IMR-90 (cell line): ENCODE results near the gene KIR3DL3. TPM values are rescaled to one million over a fixed set of nuclear protein-coding genes. Genes with fewer than 3 reads are reported as not detected.

ENCODE experiments used
- ATAC-seq: fragments of 200-7000 bp; cut with Tn5 transposase; 2 replicates; pipeline ENCODE4 v1.9.1; 2020; ENCODE audit warnings: low read depth, mild to moderate bottlenecking, moderate library complexity
- BruUV-seq: library from RNA; stranded (reverse); fragments of 400-500 nt; replicated peaks from 2 replicates; lab custom pipeline; 2021; lab: Mats Ljungman, UMichigan
- CTCF ChIA-PET: fragments of 300-600 bp; formaldehyde crosslinking; extraction: SDS; loops from one replicate; lab custom pipeline; 2021; ENCODE audit warnings: antibody characterized with exemption; lab: Yijun Ruan, JAX
- POLR2A ChIA-PET: fragments of 300-600 bp; sonication (Branson Sonifier 250); formaldehyde crosslinking; loops from one replicate; lab custom pipeline; 2022; ENCODE audit warnings: antibody characterized with exemption; ENCODE audit not compliant: unreplicated experiment; lab: Charles Lee
- DNase-seq: peaks from one replicate; pipeline ENCODE4 v3.0.0; 2013
- H2AFZ ChIP-seq: replicated peaks from 2 replicates; pipeline ENCODE3; 2013; ENCODE audit warnings: low read length, mild to moderate bottlenecking; ENCODE audit not compliant: poor library complexity
- H2AK5ac ChIP-seq: 2 replicates; pipeline ENCODE4 v1.6.1; 2013; ENCODE audit warnings: low read depth, low read length, inconsistent platforms
- H2AK9ac ChIP-seq: replicated peaks from 2 replicates; pipeline ENCODE3; 2013; ENCODE audit warnings: mild to moderate bottlenecking, low read depth, low read length, moderate library complexity; ENCODE audit not compliant: poor library complexity
- H2BK120ac ChIP-seq: 2 replicates; pipeline ENCODE4 v1.6.1; 2013; ENCODE audit warnings: low read depth, low read length, inconsistent platforms
- H2BK15ac ChIP-seq: 3 replicates; pipeline ENCODE4 v1.6.1; 2013; ENCODE audit warnings: low read depth, low read length, inconsistent platforms
- H2BK20ac ChIP-seq: 2 replicates; pipeline ENCODE4 v1.6.1; 2013; ENCODE audit warnings: low read depth, mild to moderate bottlenecking, inconsistent platforms, low read length, moderate library complexity
- H2BK5ac ChIP-seq: 2 replicates; pipeline ENCODE4 v1.6.1; 2013; ENCODE audit warnings: mild to moderate bottlenecking, low read depth, low read length, inconsistent platforms; ENCODE audit not compliant: poor library complexity, severe bottlenecking
- H3K14ac ChIP-seq: replicated peaks from 2 replicates; pipeline ENCODE4 v1.6.1; 2013; ENCODE audit warnings: low read depth, low read length, inconsistent platforms
- H3K18ac ChIP-seq: 2 replicates; pipeline ENCODE4 v1.6.1; 2013; ENCODE audit warnings: low read depth, low read length, control low read depth
- H3K23ac ChIP-seq: 2 replicates; pipeline ENCODE4 v1.6.1; 2013; ENCODE audit warnings: low read depth, low read length, inconsistent platforms
- H3K27ac ChIP-seq: 2 replicates; pipeline ENCODE4 v1.5.1; 2013; ENCODE audit warnings: mild to moderate bottlenecking, control low read depth, low read length; ENCODE audit not compliant: insufficient read depth
- H3K27me3 ChIP-seq: 2 replicates; pipeline ENCODE4 v1.6.1; 2013; ENCODE audit warnings: low read length; ENCODE audit not compliant: control insufficient read depth, insufficient read depth
- H3K36me3 ChIP-seq: 2 replicates; pipeline ENCODE4 v1.6.1; 2013; ENCODE audit warnings: low read length, mixed read lengths; ENCODE audit not compliant: control insufficient read depth, insufficient read depth
- H3K4ac ChIP-seq: 2 replicates; pipeline ENCODE4 v1.6.1; 2013; ENCODE audit warnings: low read depth, low read length, inconsistent platforms
- H3K4me1 ChIP-seq: 2 replicates; pipeline ENCODE4 v1.6.1; 2013; ENCODE audit warnings: low read length, mixed read lengths; ENCODE audit not compliant: control insufficient read depth, insufficient read depth
- H3K4me2 ChIP-seq: 2 replicates; pipeline ENCODE4 v1.6.1; 2013; ENCODE audit warnings: low read depth, mild to moderate bottlenecking, control low read depth, low read length, moderate library complexity
- H3K4me3 ChIP-seq: 2 replicates; pipeline ENCODE4 v1.5.1; 2013; ENCODE audit warnings: low read depth, mild to moderate bottlenecking, control low read depth, low read length, moderate library complexity; ENCODE audit not compliant: insufficient read depth
- H3K56ac ChIP-seq: 2 replicates; pipeline ENCODE4 v1.6.1; 2013; ENCODE audit warnings: low read length, inconsistent platforms; ENCODE audit not compliant: insufficient read depth; ENCODE audit errors: extremely low read depth
- H3K79me1 ChIP-seq, 2 experiments: 2 replicates each; pipeline ENCODE4 v1.6.1; 2013; ENCODE audit warnings: low read length in 2 of 2, inconsistent platforms in 1 of 2, low read depth in 1 of 2
- H3K9ac ChIP-seq: 2 replicates; pipeline ENCODE4 v1.6.1; 2013; ENCODE audit warnings: low read depth, low read length, control low read depth
- H3K9me1 ChIP-seq: 2 replicates; pipeline ENCODE4 v1.6.1; 2013; ENCODE audit warnings: low read length, inconsistent platforms; ENCODE audit not compliant: insufficient read depth
- H3K9me3 ChIP-seq: 2 replicates; pipeline ENCODE4 v1.6.1; 2013; ENCODE audit warnings: low read length; ENCODE audit not compliant: control insufficient read depth, insufficient read depth
- H4K20me1 ChIP-seq: 2 replicates; pipeline ENCODE4 v1.6.1; 2013; ENCODE audit warnings: low read length, inconsistent platforms; ENCODE audit not compliant: insufficient read depth
- H4K5ac ChIP-seq: 2 replicates; pipeline ENCODE4 v1.6.1; 2013; ENCODE audit warnings: mild to moderate bottlenecking, low read depth, low read length, control low read depth
- H4K8ac ChIP-seq, 2 experiments: 2 replicates each; pipeline ENCODE4 v1.6.1; 2013; ENCODE audit warnings: low read depth in 2 of 2, low read length in 2 of 2, control low read depth in 1 of 2, inconsistent platforms in 1 of 2
- H4K91ac ChIP-seq: 2 replicates; pipeline ENCODE4 v1.6.1; 2013; ENCODE audit warnings: low read depth, low read length, inconsistent platforms; ENCODE audit not compliant: insufficient read depth
- CHD1 ChIP-seq: IDR thresholded peaks from 2 replicates; pipeline ENCODE4 v1.6.1; 2012; ENCODE audit warnings: low read depth, low read length, improper control_type of control experiment
- MAFK ChIP-seq: IDR thresholded peaks from 2 replicates; pipeline ENCODE4 v1.6.1; 2012; ENCODE audit warnings: low read depth, low read length, improper control_type of control experiment
- NFE2L2 ChIP-seq: fragments of 150-350 bp; IDR thresholded peaks from 2 replicates; pipeline ENCODE4 v1.6.1; 2016; ENCODE audit warnings: low read depth, mild to moderate bottlenecking, low read length
- POLR2A ChIP-seq: IDR thresholded peaks from 2 replicates; pipeline ENCODE4 v1.6.1; 2012; ENCODE audit warnings: mild to moderate bottlenecking, low read depth, low read length
- RAD21 ChIP-seq: IDR thresholded peaks from 2 replicates; pipeline ENCODE4 v1.6.1; 2012; ENCODE audit warnings: low read length, improper control_type of control experiment
- SMC3 ChIP-seq: fragments of 150-350 bp; IDR thresholded peaks from 2 replicates; pipeline ENCODE4 v1.6.1; 2016; ENCODE audit warnings: low read depth, mild to moderate bottlenecking, antibody characterized with exemption, low read length, moderate library complexity
- WGBS, 2 experiments: methylation state at CpG; one replicate each; pipeline versions ENCODE4 v1.1.5 to v1.1.7; 2013; ENCODE audit warnings: missing lambda C conversion rate in 2 of 2; ENCODE audit not compliant: insufficient read length in 1 of 2; ENCODE audit errors: extremely low coverage in 2 of 2; 5-methylcytosine and 5-hydroxymethylcytosine counted together
- dilution Hi-C: fragments of 300-500 bp; cut with HindIII; formaldehyde crosslinking; loops from one replicate; pipeline ENCODE4 v1.14.3; 2018; ENCODE audit warnings: low sequenced_read_pairs; ENCODE audit not compliant: unreplicated experiment
- in situ Hi-C: fragments of 300-500 bp; cut with MboI; formaldehyde crosslinking; loops from 3 replicates; pipeline ENCODE4 v1.14.3; 2019; ENCODE audit warnings: low sequenced_read_pairs, inconsistent platforms, mixed read lengths
- intact Hi-C: fragments of 100-400 bp; cut with micrococcal nuclease; formaldehyde crosslinking; loops from 2 replicates; pipeline ENCODE4 v1.10.0; 2022
- polyA plus RNA-seq, 3 experiments: library from polyadenylated mRNA; depleted of rRNA; stranded (reverse); fragments of >200 nt; gene quantifications; 2 replicates each; pipeline ENCODE4 v1.2.3, GENCODE V29; 2012; ENCODE audit warnings: low replicate concordance in 1 of 3
- total RNA-seq: library from RNA; depleted of rRNA; stranded (reverse); fragments of >200 nt; gene quantifications from 2 replicates; pipeline ENCODE4 v1.2.3, GENCODE V29; 2012

KIR3DL3 gene
- total and polyA plus RNA-seq, 2 of the 4 experiments (the other 2 are of a cell fraction) = not detected

DNA sequence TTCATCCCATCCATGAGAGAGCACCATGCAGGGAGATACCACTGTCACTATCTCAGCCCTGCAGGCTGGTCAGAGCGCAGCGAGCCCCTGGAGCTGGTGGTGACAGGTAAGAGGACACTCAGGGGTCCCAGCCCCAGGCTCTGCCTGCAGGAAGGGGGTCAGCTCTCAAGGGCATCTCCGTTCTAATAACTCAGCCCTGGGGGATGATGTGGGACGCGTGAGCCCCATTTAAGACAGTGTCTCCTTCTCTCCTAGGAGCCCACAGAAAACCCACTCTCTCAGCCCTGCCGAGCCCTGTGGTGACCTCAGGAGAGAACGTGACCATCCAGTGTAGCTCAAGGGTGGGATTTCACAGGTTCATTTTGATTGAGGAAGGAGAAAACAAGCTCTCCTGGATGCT, 15.5 kb upstream of the KIR3DL3 start:
- no peak overlapping the region for H3K4me3 ChIP-seq
- no peak overlapping the region for H4K5ac ChIP-seq
- no peak overlapping the region for H2BK120ac ChIP-seq
- H3K9me3 ChIP-seq = peaks cover 44% of the 10 kb centered on the region
- CTCF ChIA-PET = no interaction called here
- no TSS peak for BruUV-seq
- intact Hi-C loops (no loop called here), in situ Hi-C loops (no loop called here), dilution Hi-C loops (no loop called here)
- no peak overlapping the region for H2BK15ac ChIP-seq
- no peak overlapping the region for H2AFZ ChIP-seq
- DNase-seq (no peak), ATAC-seq (no peak)
- no peaks in the 10 kb centered on the region for H3K79me1 ChIP-seq
- no peak overlapping the region for H2AK5ac ChIP-seq
- 80% methylated on average over 2 of the region's 7 CpGs; no CpG with 5 or more reads in 1 of the 2 experiments for WGBS, 2 experiments
- no peak overlapping the region for H2AK9ac ChIP-seq
- no peak overlapping the region for H3K18ac ChIP-seq
- no peak overlapping the region for H3K14ac ChIP-seq
- H4K91ac ChIP-seq = no peak overlapping the region
- H3K4me2 ChIP-seq = no peak overlapping the region
- TF ChIP-seq MAFK (no peak), SMC3 (no peak), CHD1 (no peak), NFE2L2 (no peak), POLR2A (no peak), RAD21 (no peak)
- H3K36me3 ChIP-seq = no peaks in the 10 kb centered on the region
- no peak overlapping the region for H2BK5ac ChIP-seq
- POLR2A ChIA-PET = no interaction called here
- H3K4me1 ChIP-seq = no peaks in the 10 kb centered on the region
- no peak overlapping the region for H2BK20ac ChIP-seq
- H3K9ac ChIP-seq = no peak overlapping the region
- no peaks in the 10 kb centered on the region for H4K20me1 ChIP-seq
- H3K23ac ChIP-seq = no peak overlapping the region
- no peak overlapping the region for H3K4ac ChIP-seq
- no peaks in the 10 kb centered on the region for H3K9me1 ChIP-seq
- no peak overlapping the region for H4K8ac ChIP-seq
- no peak overlapping the region for H3K27ac ChIP-seq
- no peak overlapping the region for H3K56ac ChIP-seq
- no peaks in the 10 kb centered on the region for H3K27me3 ChIP-seq
